K562 (cell line): Measurements from ENCODE around the gene MIDN. TPM values are rescaled to one million over a fixed set of nuclear protein-coding genes. Genes with fewer than 3 reads are reported as not detected.

Experiments
- ATF2 ChIP-seq: sonication (generic); formaldehyde crosslinking; IDR thresholded peaks from 2 replicates; pipeline ENCODE4 v1.8.1; 2022; ENCODE audit warnings: missing genetic modification reagents
- BHLHE40 ChIP-seq: IDR thresholded peaks from 2 replicates; pipeline ENCODE4 v1.6.1; 2011; ENCODE audit warnings: low read length, improper control_type of control experiment
- CBFA2T3 ChIP-seq: fragments of 450-650 bp; IDR thresholded peaks from 2 replicates; pipeline ENCODE4 v1.6.1; 2017
- DNMT1 ChIP-seq: fragments of 450-650 bp; IDR thresholded peaks from 2 replicates; pipeline ENCODE4 v1.6.1; 2016; ENCODE audit warnings: antibody characterized with exemption, mild to moderate bottlenecking
- E2F3 ChIP-seq: fragments of 250-450 bp; sonication (Bioruptor Pico); IDR thresholded peaks from 2 replicates; pipeline ENCODE4 v1.4.0; 2020; ENCODE audit warnings: mild to moderate bottlenecking
- ELK1 ChIP-seq: sonication (generic); formaldehyde crosslinking; IDR thresholded peaks from 2 replicates; pipeline ENCODE4 v1.8.1; 2022; ENCODE audit warnings: missing genetic modification reagents
- ETV5 ChIP-seq: sonication (generic); formaldehyde crosslinking; IDR thresholded peaks from 2 replicates; pipeline ENCODE4 v1.4.0; 2020; ENCODE audit warnings: low read depth, mild to moderate bottlenecking, missing genetic modification reagents
- FOXJ2 ChIP-seq: fragments of 200-800 bp; sonication (Bioruptor generic); IDR thresholded peaks from 2 replicates; pipeline ENCODE4 v1.6.1; 2016; ENCODE audit warnings: missing genetic modification characterization, missing compliant biosample characterization
- FOXP1 ChIP-seq: sonication (generic); formaldehyde crosslinking; IDR thresholded peaks from 2 replicates; pipeline ENCODE4 v1.8.0; 2022; ENCODE audit warnings: mild to moderate bottlenecking, missing genetic modification reagents
- GABPB2 ChIP-seq: fragments of 250-450 bp; sonication (Bioruptor Pico); conservative IDR thresholded peaks from 2 replicates; pipeline ENCODE4 v1.5.1; 2021; ENCODE audit warnings: mild to moderate bottlenecking
- HDAC3 ChIP-seq: fragments of 450-650 bp; IDR thresholded peaks from 2 replicates; pipeline ENCODE4 v1.6.1; 2018; ENCODE audit warnings: borderline replicate concordance, mild to moderate bottlenecking, moderate library complexity; ENCODE audit not compliant: partially characterized antibody
- ILF3 ChIP-seq: fragments of 450-650 bp; IDR thresholded peaks from 2 replicates; pipeline ENCODE4 v1.6.1; 2018; ENCODE audit warnings: antibody characterized with exemption, mild to moderate bottlenecking, moderate library complexity, borderline replicate concordance
- L3MBTL2 ChIP-seq: fragments of 450-650 bp; IDR thresholded peaks from 2 replicates; pipeline ENCODE4 v1.6.1; 2016; ENCODE audit warnings: mild to moderate bottlenecking, moderate library complexity
- MAX ChIP-seq: sonication (generic); formaldehyde crosslinking; IDR thresholded peaks from 2 replicates; pipeline ENCODE4 v1.9.0; 2022; ENCODE audit warnings: mild to moderate bottlenecking, missing genetic modification reagents
- MEIS2 ChIP-seq: fragments of 450-650 bp; IDR thresholded peaks from 2 replicates; pipeline ENCODE4 v1.6.1; 2014; ENCODE audit warnings: mild to moderate bottlenecking; ENCODE audit not compliant: partially characterized antibody
- NEUROD1 ChIP-seq: fragments of 150-350 bp; IDR thresholded peaks from 2 replicates; pipeline ENCODE4 v1.6.1; 2014; ENCODE audit warnings: borderline replicate concordance, low read length, low read depth; ENCODE audit not compliant: partially characterized antibody
- NFE2 ChIP-seq: IDR thresholded peaks from 2 replicates; pipeline ENCODE4 v1.6.1; 2014; ENCODE audit warnings: antibody characterized with exemption, low read depth
- NUFIP1 ChIP-seq: fragments of 450-650 bp; IDR thresholded peaks from 2 replicates; pipeline ENCODE4 v1.6.1; 2018; ENCODE audit not compliant: partially characterized antibody
- PURB ChIP-seq: sonication (generic); formaldehyde crosslinking; IDR thresholded peaks from 2 replicates; pipeline ENCODE4 v1.9.0; 2021; ENCODE audit warnings: low read depth, mild to moderate bottlenecking, missing genetic modification reagents
- RBFOX2 ChIP-seq: fragments of 200-400 bp; formaldehyde crosslinking; IDR thresholded peaks from 2 replicates; pipeline ENCODE4 v1.6.1; 2017; ENCODE audit warnings: low read depth, mild to moderate bottlenecking, low read length, moderate library complexity
- RBM22 ChIP-seq: fragments of 200-400 bp; formaldehyde crosslinking; IDR thresholded peaks from 2 replicates; pipeline ENCODE4 v1.6.1; 2018; ENCODE audit warnings: low read length, low read depth; ENCODE audit not compliant: poor library complexity, severe bottlenecking
- RFX5 ChIP-seq: IDR thresholded peaks from 2 replicates; pipeline ENCODE4 v1.6.1; 2011; ENCODE audit warnings: low read depth, mild to moderate bottlenecking, improper control_type of control experiment, low read length
- SMAD2 ChIP-seq: fragments of 150-350 bp; IDR thresholded peaks from 2 replicates; pipeline ENCODE4 v1.6.1; 2014; ENCODE audit warnings: low read depth, mild to moderate bottlenecking, low read length
- SMAD3 ChIP-seq: fragments of 450-650 bp; formaldehyde crosslinking; conservative IDR thresholded peaks from 2 replicates; pipeline ENCODE4 v1.4.0; 2020; ENCODE audit warnings: mild to moderate bottlenecking
- SMC3 ChIP-seq: conservative IDR thresholded peaks from 2 replicates; pipeline ENCODE4 v1.6.1; 2011; ENCODE audit warnings: low read depth, low read length, improper control_type of control experiment; ENCODE audit not compliant: insufficient read depth
- ZFX ChIP-seq: sonication (generic); formaldehyde crosslinking; IDR thresholded peaks from 2 replicates; pipeline ENCODE4 v1.8.0; 2022; ENCODE audit warnings: mild to moderate bottlenecking, missing genetic modification reagents, moderate library complexity
- ZNF140 ChIP-seq: fragments of 250-450 bp; sonication (Bioruptor Pico); IDR thresholded peaks from 2 replicates; pipeline ENCODE4 v1.8.0; 2021; ENCODE audit warnings: moderate library complexity, mild to moderate bottlenecking, inconsistent platforms
- ZNF584 ChIP-seq: fragments of 200-800 bp; sonication (Bioruptor generic); IDR thresholded peaks from 2 replicates; pipeline ENCODE4 v1.6.1; 2016; ENCODE audit warnings: low read depth, mild to moderate bottlenecking, missing genetic modification characterization, missing compliant biosample characterization
- ZNF644 ChIP-seq: fragments of 200-800 bp; sonication (Bioruptor generic); IDR thresholded peaks from 2 replicates; pipeline ENCODE4 v1.6.1; 2016; ENCODE audit warnings: low read depth, missing genetic modification characterization, missing compliant biosample characterization
- polyA plus RNA-seq, 8 experiments: library from polyadenylated mRNA; depleted of rRNA in 4 of 8; stranded (reverse) in 5 of 8; unstranded in 3 of 8; fragments of >200 nt; fragmentation: Nextera tagmentation in 2 of 8; fragmentation: Illumina TruSeq in 1 of 8; extraction: Ambion mirVana in 2 of 8; extraction: Trizol in 1 of 8; gene quantifications; 2 replicates each; pipeline versions ENCODE4 v1.2.1 to v1.2.3, GENCODE V29; 2011 to 2014; ENCODE audit warnings: inconsistent platforms in 1 of 8, missing spikeins in 1 of 8
- total RNA-seq, 7 experiments: library from RNA; depleted of rRNA in 6 of 7; stranded (reverse); fragments of >200 nt in 6 of 7; fragmentation: Illumina TruSeq in 2 of 7; extraction: Trizol in 2 of 7; gene quantifications; 2 replicates each; pipeline versions ENCODE4 v1.2.1 to v1.2.3, GENCODE V29; 2011 to 2021; ENCODE audit warnings: low replicate concordance in 1 of 7

The MIDN gene
- total and polyA plus RNA-seq, 9 of the 15 experiments (the other 6 are each of a cell fraction or from before 2014, with no cell fraction given) = 0.17 to 120 (median 10.1) TPM

- no peak for TF ChIP-seq ELK1 (CRISPR knock-in tag)
- TF ChIP-seq BHLHE40 = no peak
- TF ChIP-seq ILF3 = no peak
- no peak for TF ChIP-seq CBFA2T3
- TF ChIP-seq MAX (CRISPR knock-in tag) = peak; percentile 67
- peak; percentile 72; the same call in 1 of the 2 replicates for TF ChIP-seq L3MBTL2
- no peak for TF ChIP-seq ATF2 (CRISPR knock-in tag)
- no peak for TF ChIP-seq MEIS2
- TF ChIP-seq HDAC3 = no peak
- no peak for TF ChIP-seq ZNF584
- TF ChIP-seq SMAD3 (CRISPR knock-in tag) = 0 out of 2 replicates have a peak, but pooled peaks have one; percentile 41
- TF ChIP-seq NFE2 = no peak
- no peak for TF ChIP-seq FOXP1
- TF ChIP-seq FOXJ2 (tag) = no peak
- TF ChIP-seq ETV5 (CRISPR knock-in tag) = no peak
- TF ChIP-seq E2F3 = no peak
- peak; percentile 65 for TF ChIP-seq RBM22
- TF ChIP-seq ZNF644 (tag) = no peak
- no peak for TF ChIP-seq PURB (CRISPR knock-in tag)
- TF ChIP-seq ZNF140 (CRISPR knock-in tag) = no peak
- TF ChIP-seq GABPB2 (CRISPR knock-in tag) = no peak
- TF ChIP-seq RFX5 = no peak
- TF ChIP-seq RBFOX2 = peak; percentile 71
- no peak for TF ChIP-seq SMC3
- TF ChIP-seq NEUROD1 = no peak
- TF ChIP-seq ZFX (CRISPR knock-in tag) = peak; percentile 78
- no peak for TF ChIP-seq SMAD2
- no peak for TF ChIP-seq DNMT1
- TF ChIP-seq NUFIP1 = no peak
Observed at GRCh38 chr19:1271528-1272422, 23.4 kb downstream of the MIDN start (continued).
